GM19099 (cell line): ENCODE data around the gene PRMT1.

Experiments
- POLR2A ChIP-seq: IDR thresholded peaks from 3 replicates; pipeline ENCODE4 v1.6.1; 2011; ENCODE audit warnings: low read depth; ENCODE audit not compliant: insufficient read length; ENCODE audit errors: extremely low read depth

The PRMT1 gene

GRCh38 chr19:49712397-49712859 lies 35.4 kb downstream of the PRMT1 start:
- TF ChIP-seq POLR2A: no peak

- TF ChIP-seq POLR2A: no peak
These were observed 36.3 kb downstream of the PRMT1 start for GRCh38 chr19:49713236-49713845.

- TF ChIP-seq POLR2A: no peak
These were observed 39.1 kb downstream of the PRMT1 start for GRCh38 chr19:49716154-49716553.

GRCh38 chr19:49718511-49718910 lies 41.4 kb downstream of the PRMT1 start:
- TF ChIP-seq POLR2A: no peak

GRCh38 chr19:49718991-49719390 lies 41.9 kb downstream of the PRMT1 start:
- TF ChIP-seq POLR2A: no peak

GRCh38 chr19:49727217-49728030 lies 50.4 kb downstream of the PRMT1 start:
- no peak for TF ChIP-seq POLR2A

GRCh38 chr19:49730166-49730565 lies 53.1 kb downstream of the PRMT1 start:
- TF ChIP-seq POLR2A: no peak
